ENCODE results near the gene ZP2.

- no peak for TF ChIP-seq CTCF (IDR thresholded peaks at IDR 0.05 in 4 of 5, conservative IDR thresholded peaks at IDR 0.05 in 1 of 5)
- no peak for TF ChIP-seq POLR2A (IDR thresholded peaks at IDR 0.05)
These were observed 6.1 kb downstream of the ZP2 start for GRCh38 chr16:21205303-21205702.

Measured in gastrocnemius medialis (tissue), 4 donors.